GM20000 (cell line): Measurements from ENCODE around the gene ANKRD11.
A peak's percentile ranks its signal among the peaks of the same experiment; 100 is the strongest.
"Not testable (repeated sequence)": the region's sequence is repeated elsewhere in the genome, so short reads cannot be mapped to it uniquely, and the experiment has no call there.

ENCODE experiments used
- DNase-seq: peaks from one replicate; pipeline ENCODE4 v3.0.0; 2012; ENCODE audit warnings: low spot score
- CTCF ChIP-seq: IDR thresholded peaks from 2 replicates; pipeline ENCODE4 v1.5.1; 2012; ENCODE audit warnings: mild to moderate bottlenecking, control low read depth; ENCODE audit errors: extremely low read depth, missing control alignments

The ANKRD11 gene

GRCh38 chr16:89364606-89365005 lies 125.8 kb downstream of the ANKRD11 start:
- no peak for TF ChIP-seq CTCF
- no peak for DNase-seq

- no peak for DNase-seq
Observed at GRCh38 chr16:89363621-89364393, 126.6 kb downstream of the ANKRD11 start.

GRCh38 chr16:89362540-89363223 lies 127.7 kb downstream of the ANKRD11 start:
- DNase-seq = not testable (repeated sequence)

More at GRCh38 chr16:89363621-89364393, 126.6 kb downstream of the ANKRD11 start:
- no peak for TF ChIP-seq CTCF

- DNase-seq = peak; percentile 83
- TF ChIP-seq CTCF = no peak
Observed at GRCh38 chr16:89361751-89362539, 128.4 kb downstream of the ANKRD11 start.

GRCh38 chr16:89360760-89361435 lies 129.5 kb downstream of the ANKRD11 start:
- peak; percentile 78 for DNase-seq
- TF ChIP-seq CTCF = no peak

GRCh38 chr16:89359264-89360147 lies 130.9 kb downstream of the ANKRD11 start:
- no peak for TF ChIP-seq CTCF
- DNase-seq = no peak
